ENCODE results near the gene DDA1.

DDA1 gene

DNA sequence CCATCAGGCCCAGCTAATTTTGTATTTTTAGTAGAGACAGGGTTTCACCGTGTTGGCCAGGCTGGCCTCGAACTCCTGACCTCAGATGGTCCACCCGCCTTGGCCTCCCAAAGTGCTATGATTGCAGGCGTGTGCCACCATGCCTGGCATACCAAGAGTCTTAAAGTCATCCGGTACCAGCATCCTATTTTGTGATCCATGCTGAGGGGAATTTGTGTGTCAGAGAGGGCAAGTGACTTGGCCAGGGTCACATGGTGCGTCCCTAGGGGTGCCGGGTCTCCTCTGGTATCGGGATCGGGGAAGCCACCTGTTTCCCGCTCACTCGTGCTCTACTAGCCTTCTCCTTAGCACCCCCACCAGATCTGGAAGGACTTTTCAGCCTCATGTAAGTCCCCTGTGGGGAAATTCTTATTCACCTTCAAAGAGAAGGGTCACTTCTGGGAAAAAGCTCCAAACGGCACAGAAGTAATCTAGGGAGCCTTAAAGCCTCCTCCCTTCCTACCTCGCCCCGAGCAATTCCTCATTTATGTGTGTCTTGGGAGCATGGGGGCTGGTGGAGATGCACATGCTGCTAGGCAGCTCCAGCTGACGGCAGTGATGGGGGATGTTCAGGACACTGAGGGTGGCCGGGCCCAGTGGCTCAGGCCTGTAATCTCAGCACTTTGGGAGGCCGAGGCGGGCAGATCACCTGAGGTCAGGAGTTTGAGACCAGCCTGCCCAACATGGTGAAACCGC is 33.8 kb upstream of the DDA1 start:
- Histone ChIP-seq H3K9me3 (ENCODE audit: control insufficient read depth, low read length) (no peaks in the 10 kb centered on the region), H3K27me3 (ENCODE audit: control insufficient read depth, insufficient read depth, low read length) (no peaks in the 10 kb centered on the region), H3K4me3 (ENCODE audit: low read length) (no peak overlapping the region), H3K4me1 (ENCODE audit: control insufficient read depth, insufficient read depth, low read length) (no peaks in the 10 kb centered on the region), H3K36me3 (ENCODE audit: control insufficient read depth, insufficient read depth, low read length) (peaks cover 23% of the 10 kb centered on the region), H3K9ac (ENCODE audit: low read length) (no peak overlapping the region)

DNA sequence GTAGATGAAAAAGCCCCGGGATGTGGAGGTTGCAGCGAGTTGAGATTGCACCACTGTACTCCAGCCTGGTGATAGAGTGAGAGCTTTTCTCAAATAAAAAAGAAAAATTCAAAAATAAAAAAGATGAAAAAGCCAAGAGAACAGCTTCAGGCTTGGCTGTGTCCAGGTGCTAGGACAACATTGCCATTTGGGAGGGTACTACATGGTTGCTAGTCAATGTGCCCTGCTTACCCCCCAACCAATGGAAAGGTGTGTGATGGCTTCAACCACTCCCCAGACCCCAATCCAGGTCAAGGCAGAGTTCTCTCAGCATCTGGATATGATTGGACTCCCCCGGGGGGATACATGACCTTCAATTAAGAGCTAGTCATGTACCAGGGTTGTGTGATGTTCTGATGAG is 29.9 kb upstream of the DDA1 start:
- H3K4me1 ChIP-seq (ENCODE audit: control insufficient read depth, insufficient read depth, low read length): peaks cover 14% of the 10 kb centered on the region
- H3K9me3 ChIP-seq (ENCODE audit: control insufficient read depth, low read length): no peaks in the 10 kb centered on the region

DNA sequence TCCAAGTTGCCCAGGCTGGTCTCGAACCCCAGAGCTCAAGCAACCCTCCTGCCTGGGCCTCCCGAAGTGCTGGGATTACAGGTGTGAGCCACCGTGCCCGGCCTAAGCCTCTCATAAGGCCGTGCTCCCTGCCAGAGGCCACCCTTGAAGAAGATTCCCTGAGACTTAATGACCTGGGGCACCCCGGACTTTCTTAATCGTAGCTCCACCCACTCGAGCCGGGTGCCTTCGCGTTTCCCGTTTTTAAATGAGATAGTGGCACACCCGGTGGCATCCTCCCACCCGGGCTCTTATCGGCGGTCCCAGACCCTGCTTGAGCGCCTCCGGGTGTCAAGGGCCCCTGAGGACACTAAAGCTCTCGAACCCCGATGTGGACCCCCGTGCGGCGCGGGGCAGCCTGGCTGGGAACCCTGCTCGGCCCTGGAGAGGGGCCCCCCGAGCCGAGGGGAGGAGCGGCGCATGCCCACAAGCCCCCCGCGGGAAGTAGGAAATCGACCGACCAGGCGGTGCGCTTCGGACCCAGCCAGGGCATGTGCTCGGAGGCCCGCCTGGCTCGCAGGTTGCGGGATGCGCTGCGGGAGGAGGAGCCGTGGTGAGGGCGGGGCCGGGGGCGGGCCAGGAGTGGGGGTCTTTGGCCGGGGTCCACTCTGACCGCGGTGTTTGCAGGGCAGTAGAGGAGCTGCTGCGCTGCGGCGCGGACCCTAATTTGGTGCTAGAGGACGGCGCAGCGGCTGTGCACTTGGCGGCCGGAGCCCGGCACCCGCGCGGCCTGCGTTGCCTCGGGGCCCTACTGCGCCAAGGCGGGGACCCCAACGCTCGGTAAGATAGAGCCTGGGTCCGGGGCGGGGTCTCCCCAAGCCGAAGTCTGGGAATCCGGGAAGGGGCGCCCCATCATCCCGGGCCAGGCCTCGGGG is 27.7 kb upstream of the DDA1 start, which contains the start of gene ANKLE1:
Gene ANKLE1 (plus strand): TSS at position 511 of the 914 bp plus-strand sequence. CDS start 20 bp downstream, at position 531.
- Histone ChIP-seq H3K36me3 (ENCODE audit: control insufficient read depth, insufficient read depth, low read length) (peaks cover 5% of the 10 kb centered on the region), H3K4me3 (ENCODE audit: low read length) (no peak within 1 kb of the TSS), H3K9ac (ENCODE audit: low read length) (peak within 1 kb of the TSS; percentile 50), H3K9me3 (ENCODE audit: control insufficient read depth, low read length) (no peaks in the 10 kb centered on the region), H3K27me3 (ENCODE audit: control insufficient read depth, insufficient read depth, low read length) (peaks cover 14% of the 10 kb centered on the region), H3K4me1 (ENCODE audit: control insufficient read depth, insufficient read depth, low read length) (peaks cover 14% of the 10 kb centered on the region)

More for the DNA sequence above, 29.9 kb upstream of the DDA1 start:
- H3K27me3 ChIP-seq (ENCODE audit: control insufficient read depth, insufficient read depth, low read length): peaks cover 14% of the 10 kb centered on the region
- H3K36me3 ChIP-seq (ENCODE audit: control insufficient read depth, insufficient read depth, low read length): peaks cover 11% of the 10 kb centered on the region
- no peak overlapping the region for H3K4me3 ChIP-seq (ENCODE audit: low read length)
- no peak overlapping the region for H3K9ac ChIP-seq (ENCODE audit: low read length)

DNA sequence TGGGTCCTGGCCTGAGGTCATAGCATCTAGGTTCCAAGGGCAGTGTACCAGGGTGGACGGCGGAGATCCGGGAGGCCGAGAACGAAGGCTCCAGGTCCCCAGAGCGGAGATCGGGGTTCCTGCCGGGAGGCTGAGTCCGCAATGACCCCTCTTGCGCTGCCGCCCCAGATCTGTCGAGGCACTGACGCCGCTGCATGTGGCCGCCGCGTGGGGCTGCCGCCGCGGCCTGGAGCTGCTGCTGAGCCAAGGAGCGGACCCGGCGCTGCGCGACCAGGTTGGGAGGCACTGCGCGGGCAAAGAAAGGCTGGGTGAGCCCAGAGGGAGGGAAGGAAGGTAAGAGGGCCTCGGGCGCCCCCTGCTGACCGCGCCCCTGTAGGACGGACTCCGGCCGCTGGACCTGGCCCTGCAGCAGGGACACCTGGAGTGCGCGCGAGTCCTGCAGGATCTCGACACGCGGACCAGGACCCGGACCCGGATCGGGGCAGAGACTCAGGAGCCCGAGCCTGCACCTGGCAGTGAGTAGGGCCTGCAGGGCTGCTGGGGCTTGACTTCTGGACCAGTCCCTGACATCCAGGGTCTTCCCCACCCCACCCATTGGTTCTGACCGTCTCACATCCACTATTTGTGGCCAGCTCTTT is 26.8 kb upstream of the DDA1 start:
- peak overlapping the region; percentile 50 for H3K9ac ChIP-seq (ENCODE audit: low read length)
- H3K36me3 ChIP-seq (ENCODE audit: control insufficient read depth, insufficient read depth, low read length): no peaks in the 10 kb centered on the region
- H3K4me1 ChIP-seq (ENCODE audit: control insufficient read depth, insufficient read depth, low read length): peaks cover 14% of the 10 kb centered on the region
- peaks cover 14% of the 10 kb centered on the region for H3K27me3 ChIP-seq (ENCODE audit: control insufficient read depth, insufficient read depth, low read length)
- H3K9me3 ChIP-seq (ENCODE audit: control insufficient read depth, low read length): no peaks in the 10 kb centered on the region
- H3K4me3 ChIP-seq (ENCODE audit: low read length): no peak overlapping the region

DNA sequence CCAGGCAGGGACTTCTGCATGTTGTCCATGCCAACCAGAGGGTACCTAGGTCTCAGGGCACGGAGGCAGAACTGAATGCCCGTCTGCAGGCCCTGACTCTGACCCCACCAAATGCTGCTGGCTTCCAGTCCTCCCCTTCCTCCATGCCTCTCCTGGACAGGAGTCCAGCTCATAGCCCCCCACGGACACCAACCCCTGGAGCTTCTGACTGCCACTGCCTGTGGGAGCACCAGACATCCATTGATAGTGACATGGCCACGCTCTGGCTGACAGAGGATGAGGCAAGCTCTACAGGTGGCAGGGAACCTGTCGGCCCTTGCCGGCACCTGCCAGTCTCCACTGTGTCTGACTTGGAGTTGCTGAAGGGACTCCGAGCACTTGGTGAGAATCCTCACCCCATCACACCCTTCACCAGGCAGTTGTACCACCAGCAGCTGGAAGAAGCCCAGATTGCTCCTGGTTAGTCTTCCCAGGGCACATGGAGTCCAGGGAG is 25.8 kb upstream of the DDA1 start:
- Histone ChIP-seq H3K4me3 (ENCODE audit: low read length) (no peak overlapping the region), H3K4me1 (ENCODE audit: control insufficient read depth, insufficient read depth, low read length) (peaks cover 14% of the 10 kb centered on the region), H3K9me3 (ENCODE audit: control insufficient read depth, low read length) (no peaks in the 10 kb centered on the region), H3K9ac (ENCODE audit: low read length) (no peak overlapping the region), H3K27me3 (ENCODE audit: control insufficient read depth, insufficient read depth, low read length) (peaks cover 16% of the 10 kb centered on the region), H3K36me3 (ENCODE audit: control insufficient read depth, insufficient read depth, low read length) (no peaks in the 10 kb centered on the region)

DNA sequence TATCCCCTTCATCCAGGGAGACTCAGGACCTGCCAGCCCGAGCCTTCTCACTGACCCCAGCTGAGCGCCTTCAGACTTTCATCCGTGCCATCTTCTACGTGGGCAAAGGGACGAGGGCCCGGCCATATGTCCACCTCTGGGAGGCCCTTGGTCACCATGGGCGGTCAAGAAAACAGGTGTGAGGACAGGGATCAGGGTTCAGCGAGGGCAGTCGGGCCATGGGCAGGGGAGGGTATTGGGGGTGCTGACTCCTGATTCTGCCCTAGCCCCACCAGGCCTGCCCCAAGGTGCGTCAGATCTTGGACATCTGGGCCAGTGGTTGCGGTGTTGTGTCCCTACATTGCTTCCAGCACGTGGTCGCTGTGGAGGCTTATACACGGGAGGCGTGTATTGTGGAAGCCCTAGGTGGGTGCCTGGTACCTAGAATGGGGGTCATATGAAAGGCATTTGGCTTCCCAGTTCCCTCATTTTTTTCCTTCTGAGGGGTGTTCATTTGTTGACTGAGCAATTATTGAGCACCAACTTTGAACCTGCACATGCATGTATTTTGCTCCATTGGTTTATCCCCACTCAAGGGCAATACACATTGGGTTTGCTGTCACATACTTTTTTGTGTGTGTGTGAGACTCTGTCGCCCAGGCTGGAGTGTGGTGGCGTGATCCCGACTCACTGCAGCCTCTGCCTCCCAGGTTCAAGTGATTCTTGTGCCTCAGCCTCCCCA is 23.8 kb upstream of the DDA1 start:
- no peaks in the 10 kb centered on the region for H3K36me3 ChIP-seq (ENCODE audit: control insufficient read depth, insufficient read depth, low read length)
- peaks cover 14% of the 10 kb centered on the region for H3K4me1 ChIP-seq (ENCODE audit: control insufficient read depth, insufficient read depth, low read length)
- H3K4me3 ChIP-seq (ENCODE audit: low read length): no peak overlapping the region
- peaks cover 18% of the 10 kb centered on the region for H3K27me3 ChIP-seq (ENCODE audit: control insufficient read depth, insufficient read depth, low read length)
- H3K9ac ChIP-seq (ENCODE audit: low read length): no peak overlapping the region
- H3K9me3 ChIP-seq (ENCODE audit: control insufficient read depth, low read length): no peaks in the 10 kb centered on the region

DNA sequence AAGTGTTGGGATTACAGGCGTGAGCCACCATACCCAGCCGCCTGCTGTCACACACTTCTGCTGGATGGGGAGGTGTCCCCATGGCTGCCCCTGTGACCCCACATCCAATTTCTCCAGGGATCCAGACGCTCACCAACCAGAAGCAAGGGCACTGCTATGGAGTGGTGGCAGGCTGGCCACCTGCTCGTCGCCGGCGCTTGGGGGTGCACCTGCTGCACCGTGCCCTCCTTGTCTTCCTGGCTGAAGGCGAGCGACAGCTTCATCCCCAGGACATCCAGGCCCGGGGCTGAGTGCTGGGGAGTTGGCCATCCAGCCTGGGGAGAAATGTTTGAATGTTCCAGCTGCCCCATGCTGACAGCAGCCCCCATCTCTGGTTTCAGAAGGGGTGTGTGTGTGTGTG is 23.1 kb upstream of the DDA1 start:
- Histone ChIP-seq H3K4me1 (ENCODE audit: control insufficient read depth, insufficient read depth, low read length) (peaks cover 13% of the 10 kb centered on the region), H3K27me3 (ENCODE audit: control insufficient read depth, insufficient read depth, low read length) (peaks cover 17% of the 10 kb centered on the region), H3K9me3 (ENCODE audit: control insufficient read depth, low read length) (no peaks in the 10 kb centered on the region), H3K4me3 (ENCODE audit: low read length) (no peak overlapping the region), H3K36me3 (ENCODE audit: control insufficient read depth, insufficient read depth, low read length) (no peaks in the 10 kb centered on the region), H3K9ac (ENCODE audit: low read length) (no peak overlapping the region)

DNA sequence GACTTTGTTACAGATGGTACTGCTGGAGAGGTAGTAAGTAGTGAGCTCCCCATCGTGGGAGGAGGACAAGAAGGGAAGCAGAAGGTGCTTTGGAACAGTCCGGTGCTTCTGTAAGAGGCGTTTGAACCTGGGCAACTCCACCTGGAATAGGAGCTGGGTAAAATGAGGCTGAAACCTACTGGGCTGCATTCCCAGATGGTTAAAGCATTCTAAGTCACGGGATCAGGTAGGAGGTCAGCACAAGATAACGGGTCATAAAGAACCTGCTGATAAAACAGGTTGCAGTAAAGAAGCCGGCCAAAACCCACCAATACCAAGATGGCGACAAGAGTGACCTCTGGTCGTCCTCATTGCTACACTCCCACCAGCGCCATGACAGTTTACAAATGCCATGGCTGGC is 22.6 kb upstream of the DDA1 start:
- Histone ChIP-seq H3K9ac (ENCODE audit: low read length) (no peak overlapping the region), H3K27me3 (ENCODE audit: control insufficient read depth, insufficient read depth, low read length) (peaks cover 12% of the 10 kb centered on the region), H3K4me1 (ENCODE audit: control insufficient read depth, insufficient read depth, low read length) (peaks cover 8% of the 10 kb centered on the region), H3K4me3 (ENCODE audit: low read length) (no peak overlapping the region), H3K36me3 (ENCODE audit: control insufficient read depth, insufficient read depth, low read length) (no peaks in the 10 kb centered on the region), H3K9me3 (ENCODE audit: control insufficient read depth, low read length) (no peaks in the 10 kb centered on the region)

DNA sequence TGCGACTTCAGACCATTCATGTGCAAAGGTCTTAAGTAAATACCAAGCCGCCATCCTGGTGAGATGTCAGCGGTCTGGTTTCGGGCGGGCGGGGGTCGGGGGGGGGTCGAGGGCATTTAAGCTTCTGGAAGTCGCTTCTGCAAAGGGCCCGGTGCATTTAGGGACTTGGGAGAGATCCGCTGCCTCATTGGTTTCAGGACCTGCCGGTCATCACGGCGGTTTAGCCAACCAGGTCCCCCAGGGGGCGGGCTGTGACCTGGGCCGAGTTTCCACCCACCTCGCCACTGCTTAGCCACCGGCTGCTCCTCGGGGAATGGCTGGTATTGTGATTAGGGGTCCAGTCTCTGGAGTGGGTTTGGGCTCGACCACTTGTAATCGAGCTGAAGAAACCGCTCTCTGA is 19.9 kb upstream of the DDA1 start:
- Histone ChIP-seq H3K4me1 (ENCODE audit: control insufficient read depth, insufficient read depth, low read length) (peaks cover 7% of the 10 kb centered on the region), H3K27me3 (ENCODE audit: control insufficient read depth, insufficient read depth, low read length) (peaks cover 4% of the 10 kb centered on the region), H3K36me3 (ENCODE audit: control insufficient read depth, insufficient read depth, low read length) (no peaks in the 10 kb centered on the region), H3K9me3 (ENCODE audit: control insufficient read depth, low read length) (no peaks in the 10 kb centered on the region), H3K4me3 (ENCODE audit: low read length) (no peak overlapping the region), H3K9ac (ENCODE audit: low read length) (no peak overlapping the region)

DNA sequence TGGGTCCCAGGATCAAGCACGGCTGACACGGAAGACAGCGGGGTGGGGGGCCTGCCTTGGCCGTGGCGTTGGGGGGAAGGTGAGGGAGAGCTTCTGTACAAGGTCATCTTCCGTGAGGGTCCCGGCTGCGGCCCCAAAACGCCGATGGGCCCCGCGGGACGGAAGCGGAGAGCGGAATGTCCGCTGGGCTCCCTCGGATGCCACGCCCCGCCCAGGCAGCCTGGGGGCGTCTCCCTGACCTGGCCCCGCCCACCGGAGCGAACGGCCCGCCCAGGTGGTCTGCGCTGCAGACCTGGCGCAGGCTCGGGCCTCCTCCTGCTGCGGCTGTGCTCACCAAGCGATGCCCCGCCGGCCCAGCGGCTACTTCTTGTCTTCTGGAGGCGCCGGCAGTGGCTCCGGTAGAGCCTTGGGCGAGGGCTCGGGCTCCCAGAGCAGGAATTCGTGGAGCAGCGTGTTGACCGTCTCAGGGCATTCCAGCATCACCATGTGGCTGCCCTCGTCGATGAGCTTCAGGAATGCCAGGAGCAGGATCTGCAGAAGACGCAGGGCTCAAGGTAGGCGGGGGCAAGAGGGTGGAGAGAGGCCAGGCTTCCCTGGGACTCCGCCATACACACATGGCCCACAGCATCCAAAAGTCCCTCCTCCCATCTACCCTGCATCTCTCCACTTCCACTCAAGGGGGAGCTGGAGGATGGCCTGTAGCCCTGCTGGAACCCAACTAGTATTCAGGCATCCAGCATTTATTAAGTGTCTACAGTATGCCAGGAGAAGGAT is 16.9 kb upstream of the DDA1 start:
- H3K4me3 ChIP-seq (ENCODE audit: low read length): peak overlapping the region; percentile 41
- H3K36me3 ChIP-seq (ENCODE audit: control insufficient read depth, insufficient read depth, low read length): no peaks in the 10 kb centered on the region
- H3K27me3 ChIP-seq (ENCODE audit: control insufficient read depth, insufficient read depth, low read length): peaks cover 4% of the 10 kb centered on the region
- H3K9me3 ChIP-seq (ENCODE audit: control insufficient read depth, low read length): no peaks in the 10 kb centered on the region
- H3K4me1 ChIP-seq (ENCODE audit: control insufficient read depth, insufficient read depth, low read length): peaks cover 7% of the 10 kb centered on the region
- peak overlapping the region; percentile 59 for H3K9ac ChIP-seq (ENCODE audit: low read length)

DNA sequence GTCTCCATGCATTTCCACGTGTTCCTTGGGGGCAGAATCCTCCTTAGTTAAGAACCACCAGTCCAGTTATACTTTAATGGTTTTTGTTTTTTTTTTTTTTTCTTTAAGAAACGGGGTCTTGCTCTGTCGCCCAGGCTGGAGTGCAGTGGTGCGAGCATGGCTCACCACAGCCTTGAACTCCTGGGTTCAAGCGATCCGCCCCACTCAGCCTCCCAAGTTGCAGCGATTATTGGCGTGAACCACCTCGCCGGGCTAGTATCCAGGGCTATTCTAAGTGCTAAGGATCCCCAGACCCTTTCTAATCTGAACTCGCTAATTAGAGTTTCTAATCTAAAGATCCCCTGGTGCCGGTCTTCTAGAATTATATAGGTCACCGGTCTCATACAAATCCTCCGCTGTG is 15.8 kb upstream of the DDA1 start:
- Histone ChIP-seq H3K9ac (ENCODE audit: low read length) (no peak overlapping the region), H3K27me3 (ENCODE audit: control insufficient read depth, insufficient read depth, low read length) (peaks cover 1% of the 10 kb centered on the region), H3K4me3 (ENCODE audit: low read length) (no peak overlapping the region), H3K9me3 (ENCODE audit: control insufficient read depth, low read length) (no peaks in the 10 kb centered on the region), H3K4me1 (ENCODE audit: control insufficient read depth, insufficient read depth, low read length) (peaks cover 7% of the 10 kb centered on the region), H3K36me3 (ENCODE audit: control insufficient read depth, insufficient read depth, low read length) (no peaks in the 10 kb centered on the region)
